DMS114 treated with DMSO at 0.1 percent for 48 hours (cell line): ENCODE results near the gene ADAMTS2.
A peak's percentile ranks its signal among the peaks of the same experiment; 100 is the strongest.

Source experiments
- DNase-seq: peaks from one replicate; lab custom pipeline; 2025; ENCODE audit not compliant: unreplicated experiment; lab: John Stamatoyannopoulos, UW

Gene ADAMTS2

GRCh38 chr5:179345433-179346321, at the start of gene ADAMTS2:
Gene ADAMTS2, minus strand, starts transcription at chr5:179345461. Its CDS starts 133 bp downstream, at chr5:179345328.
- peak; percentile 8 for DNase-seq

GRCh38 chr5:179393078-179393477, 47.8 kb upstream of the ADAMTS2 start:
- no peak for DNase-seq

GRCh38 chr5:179387151-179388110, 42.2 kb upstream of the ADAMTS2 start:
- DNase-seq: no peak

- no peak for DNase-seq
These were observed 40.7 kb upstream of the ADAMTS2 start for GRCh38 chr5:179385914-179386313.

GRCh38 chr5:179382486-179382885, 37.2 kb upstream of the ADAMTS2 start:
- no peak for DNase-seq

- no peak for DNase-seq
These were observed 36.4 kb upstream of the ADAMTS2 start for GRCh38 chr5:179381691-179382090.

- no peak for DNase-seq
These were observed 35.2 kb upstream of the ADAMTS2 start for GRCh38 chr5:179380211-179381035.

GRCh38 chr5:179379321-179379890, 34.1 kb upstream of the ADAMTS2 start:
- DNase-seq: no peak

- DNase-seq: no peak
These were observed 33.4 kb upstream of the ADAMTS2 start for GRCh38 chr5:179378441-179379271.

GRCh38 chr5:179378116-179378440, 32.8 kb upstream of the ADAMTS2 start:
- no peak for DNase-seq

GRCh38 chr5:179377421-179378115, 32.3 kb upstream of the ADAMTS2 start:
- DNase-seq: no peak

- DNase-seq: no peak
These were observed 31.6 kb upstream of the ADAMTS2 start for GRCh38 chr5:179376701-179377420.

GRCh38 chr5:179375831-179376365, 30.6 kb upstream of the ADAMTS2 start:
- DNase-seq: no peak

- no peak for DNase-seq
These were observed 30.0 kb upstream of the ADAMTS2 start for GRCh38 chr5:179375236-179375685.

- no peak for DNase-seq
These were observed 29.4 kb upstream of the ADAMTS2 start for GRCh38 chr5:179374506-179375235.

GRCh38 chr5:179373961-179374505, 28.8 kb upstream of the ADAMTS2 start:
- DNase-seq: no peak
